ENCODE results near the gene HCN3. TPM values are rescaled to one million over a fixed set of nuclear protein-coding genes. Genes with fewer than 3 reads are reported as not detected.
A peak's percentile ranks its signal among the peaks of the same experiment; 100 is the strongest.
"Not testable (repeated sequence)": the region's sequence is repeated elsewhere in the genome, so short reads cannot be mapped to it uniquely, and the experiment has no call there.

The HCN3 gene
- total RNA-seq = 1 to 10 TPM; 1.3 to 2.3 (median 2.3) TPM

DNA sequence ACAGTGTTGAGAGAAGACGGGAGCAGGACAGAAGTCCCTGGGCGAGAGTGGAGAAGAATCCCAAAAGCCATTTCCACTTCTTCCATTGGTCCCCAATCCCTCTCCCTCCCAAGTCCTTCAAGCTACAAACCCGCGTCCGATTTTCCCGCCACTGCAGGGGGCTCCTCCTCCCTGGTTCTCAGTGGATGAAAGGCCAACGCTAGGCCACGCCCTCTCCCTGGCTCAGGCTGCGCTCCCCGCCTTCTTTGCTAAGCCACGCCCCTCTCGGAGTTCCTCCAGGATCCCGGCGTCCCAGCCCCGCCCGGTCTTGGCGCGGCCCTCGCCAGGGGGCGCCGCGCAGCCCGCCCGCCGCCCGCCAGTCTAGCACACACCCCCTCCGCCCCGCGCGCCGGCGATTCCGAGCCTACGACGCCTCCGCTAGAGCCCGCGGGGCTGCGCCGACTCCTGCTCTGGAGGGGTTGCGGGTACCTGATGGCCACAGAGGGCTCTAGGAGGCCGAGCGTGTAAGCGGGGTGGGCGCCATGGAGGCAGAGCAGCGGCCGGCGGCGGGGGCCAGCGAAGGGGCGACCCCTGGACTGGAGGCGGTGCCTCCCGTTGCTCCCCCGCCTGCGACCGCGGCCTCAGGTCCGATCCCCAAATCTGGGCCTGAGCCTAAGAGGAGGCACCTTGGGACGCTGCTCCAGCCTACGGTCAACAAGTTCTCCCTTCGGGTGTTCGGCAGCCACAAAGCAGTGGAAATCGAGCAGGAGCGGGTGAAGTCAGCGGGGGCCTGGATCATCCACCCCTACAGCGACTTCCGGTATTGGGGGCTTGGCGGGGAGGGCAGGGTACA lies at the start of gene HCN3:
TSS of gene HCN3 (plus strand) at position 394 of the 832 bp plus-strand sequence. CDS start at position 522, 128 bp downstream.
- intact Hi-C loops (cut with DNase I; ENCODE audit: low total_unique reads) = no loop called here
- peak; percentile 95 to 98 for DNase-seq (ENCODE audit: low spot score in 2 of 2)
- Histone ChIP-seq H3K36me3 (no peaks in the 10 kb centered on the region), H3K27ac (peak within 1 kb of the TSS; percentile 60 to 80), H3K9me3 (no peaks in the 10 kb centered on the region), H3K27me3 (no peaks in the 10 kb centered on the region), H3K4me1 (peaks cover 0 to 3% of the 10 kb centered on the region in 2 donors), H3K4me3 (peak within 1 kb of the TSS; percentile 62 to 94 (median 70))
- TF ChIP-seq POLR2AphosphoS5 (IDR thresholded peaks at IDR 0.05) (peak in 1 of 3 donors; percentile 25), POLR2A (IDR thresholded peaks at IDR 0.05) (no peak)
- TF ChIP-seq, protein P1, sequence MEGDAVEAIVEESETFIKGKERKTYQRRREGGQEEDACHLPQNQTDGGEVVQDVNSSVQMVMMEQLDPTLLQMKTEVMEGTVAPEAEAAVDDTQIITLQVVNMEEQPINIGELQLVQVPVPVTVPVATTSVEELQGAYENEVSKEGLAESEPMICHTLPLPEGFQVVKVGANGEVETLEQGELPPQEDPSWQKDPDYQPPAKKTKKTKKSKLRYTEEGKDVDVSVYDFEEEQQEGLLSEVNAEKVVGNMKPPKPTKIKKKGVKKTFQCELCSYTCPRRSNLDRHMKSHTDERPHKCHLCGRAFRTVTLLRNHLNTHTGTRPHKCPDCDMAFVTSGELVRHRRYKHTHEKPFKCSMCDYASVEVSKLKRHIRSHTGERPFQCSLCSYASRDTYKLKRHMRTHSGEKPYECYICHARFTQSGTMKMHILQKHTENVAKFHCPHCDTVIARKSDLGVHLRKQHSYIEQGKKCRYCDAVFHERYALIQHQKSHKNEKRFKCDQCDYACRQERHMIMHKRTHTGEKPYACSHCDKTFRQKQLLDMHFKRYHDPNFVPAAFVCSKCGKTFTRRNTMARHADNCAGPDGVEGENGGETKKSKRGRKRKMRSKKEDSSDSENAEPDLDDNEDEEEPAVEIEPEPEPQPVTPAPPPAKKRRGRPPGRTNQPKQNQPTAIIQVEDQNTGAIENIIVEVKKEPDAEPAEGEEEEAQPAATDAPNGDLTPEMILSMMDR (IDR thresholded peaks at IDR 0.05) = peak in 1 of 3 donors; percentile 39

DNA sequence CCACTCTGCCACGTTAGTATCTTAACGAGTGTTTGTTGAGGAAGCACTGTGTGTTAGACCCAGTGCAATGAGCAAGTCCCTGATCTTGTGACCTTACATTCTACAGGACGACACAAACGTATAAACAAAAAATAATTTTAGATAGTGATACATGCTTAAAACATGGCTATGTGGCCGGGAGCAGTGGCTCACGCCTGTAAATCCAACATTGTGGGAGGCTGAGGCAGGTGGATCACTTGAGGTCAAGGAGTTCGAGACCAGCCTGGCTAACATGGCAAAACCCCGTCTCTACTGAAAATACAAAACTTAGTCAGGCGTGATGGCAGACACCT lies 49.2 kb upstream of the HCN3 start:
- Histone ChIP-seq H3K4me3 (peak overlapping the region; percentile 57 to 75 (median 65)), H3K4me1 (no peaks in the 10 kb centered on the region), H3K27ac (peak overlapping the region; percentile 88 to 89), H3K27me3 (no peaks in the 10 kb centered on the region), H3K36me3 (no peaks in the 10 kb centered on the region), H3K9me3 (no peaks in the 10 kb centered on the region)
- intact Hi-C loops (cut with DNase I; ENCODE audit: low total_unique reads) = no loop called here
- no peak for DNase-seq (ENCODE audit: low spot score in 2 of 2)
- TF ChIP-seq POLR2AphosphoS5 (IDR thresholded peaks at IDR 0.05) (no peak), POLR2A (IDR thresholded peaks at IDR 0.05) (no peak)
- TF ChIP-seq, protein P1 (IDR thresholded peaks at IDR 0.05) = no peak

DNA sequence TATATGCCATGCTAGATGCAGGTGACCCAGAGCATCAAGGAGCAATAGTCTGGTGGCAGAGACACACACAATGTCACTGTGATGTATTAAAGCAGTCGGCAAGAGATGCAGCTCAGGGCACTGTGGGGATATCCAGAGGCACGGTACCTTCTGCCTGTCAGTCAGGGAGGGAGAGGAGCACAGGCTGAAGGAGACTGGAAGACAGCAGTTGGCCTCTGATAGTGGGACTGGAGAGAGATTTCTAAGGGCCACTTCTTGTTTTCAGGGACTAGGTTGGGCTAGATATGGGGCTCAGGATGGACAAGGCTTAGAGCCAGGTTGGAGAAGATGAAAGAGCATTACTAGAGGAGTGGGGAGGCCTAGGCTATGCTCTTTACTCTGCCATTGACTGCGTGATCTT lies 46.0 kb upstream of the HCN3 start:
- H3K27me3 ChIP-seq; H3K4me3 ChIP-seq; H3K9me3 ChIP-seq; H3K4me1 ChIP-seq; DNase-seq (ENCODE audit: low spot score in 2 of 2); intact Hi-C loops (cut with DNase I; ENCODE audit: low total_unique reads); H3K36me3 ChIP-seq: not testable (repeated sequence)
- H3K27ac ChIP-seq = peak overlapping the region; percentile 19 to 50

DNA sequence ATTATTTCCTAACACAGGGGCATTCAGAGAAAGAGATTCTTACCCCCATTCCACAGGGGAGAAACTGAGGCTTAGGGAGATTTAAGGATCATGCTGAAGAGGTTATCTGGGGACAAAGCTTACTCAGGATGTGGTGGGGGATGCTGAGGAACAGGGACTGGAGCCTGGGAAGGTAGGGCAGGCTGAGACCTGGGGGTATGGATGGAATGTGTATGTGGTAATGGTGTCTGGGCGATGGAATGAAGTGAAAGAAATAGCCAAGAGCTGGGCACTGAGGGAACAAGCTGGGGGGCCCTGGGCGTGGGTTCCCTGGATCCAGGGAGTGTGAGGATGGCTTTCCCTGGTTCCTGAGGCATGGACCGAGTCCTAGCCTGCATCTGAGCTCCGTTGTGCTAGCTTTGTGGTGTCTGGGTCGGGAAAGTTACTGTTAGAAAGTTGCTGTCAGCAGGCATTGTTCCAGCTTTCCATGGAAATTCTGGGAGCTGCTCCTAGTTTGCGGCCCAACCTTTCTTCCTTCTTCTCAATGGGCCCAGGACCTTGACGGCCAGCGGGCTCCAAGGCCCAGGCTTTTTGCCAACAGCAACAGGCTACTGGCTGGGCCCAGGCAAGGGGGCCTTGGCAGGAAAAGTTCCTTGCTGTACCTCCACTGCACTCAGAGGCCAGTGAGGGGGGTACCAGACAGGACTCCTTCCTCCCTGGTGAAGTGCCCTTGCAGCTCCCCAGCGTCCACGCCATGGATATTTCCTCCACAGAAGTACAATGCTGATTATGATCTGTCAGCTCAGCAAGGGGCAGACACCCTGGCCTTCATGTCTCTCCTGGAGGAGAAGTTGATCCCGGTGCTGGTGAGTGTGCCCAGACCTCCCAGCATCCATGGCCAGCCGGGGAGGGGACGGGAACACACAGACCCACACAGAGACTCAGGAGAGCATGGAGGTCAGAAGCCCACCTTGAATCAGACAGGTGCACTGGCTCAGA lies 45.0 kb upstream of the HCN3 start:
- H3K4me1 ChIP-seq; H3K9me3 ChIP-seq; H3K36me3 ChIP-seq; DNase-seq (ENCODE audit: low spot score in 2 of 2); intact Hi-C loops (cut with DNase I; ENCODE audit: low total_unique reads); H3K27me3 ChIP-seq; H3K4me3 ChIP-seq: not testable (repeated sequence)
- peak overlapping the region; percentile 50 to 72 for H3K27ac ChIP-seq

DNA sequence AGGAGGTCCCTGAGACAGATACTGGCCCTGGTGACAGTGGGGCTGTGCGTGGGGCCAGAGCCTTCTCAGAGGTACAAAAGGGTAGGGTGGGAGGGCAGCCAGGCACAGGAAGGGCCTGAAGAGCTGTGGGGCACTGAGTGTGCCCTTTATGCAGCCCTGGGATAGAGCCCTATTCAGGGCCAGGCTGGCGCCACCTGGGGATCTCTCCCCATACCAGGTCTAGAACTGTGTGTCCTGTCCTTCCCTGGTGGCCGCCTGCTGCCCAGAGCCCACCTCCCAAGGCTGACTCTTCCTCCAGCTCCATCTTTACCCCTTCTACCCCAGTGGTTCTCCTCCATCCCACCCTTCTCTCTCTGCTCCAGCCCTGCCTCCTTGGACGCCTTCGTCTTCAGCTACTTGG lies 43.8 kb upstream of the HCN3 start:
- intact Hi-C loops (cut with DNase I; ENCODE audit: low total_unique reads); H3K9me3 ChIP-seq; DNase-seq (ENCODE audit: low spot score in 2 of 2); H3K27me3 ChIP-seq; H3K4me3 ChIP-seq; H3K27ac ChIP-seq; H3K36me3 ChIP-seq; H3K4me1 ChIP-seq: not testable (repeated sequence)

DNA sequence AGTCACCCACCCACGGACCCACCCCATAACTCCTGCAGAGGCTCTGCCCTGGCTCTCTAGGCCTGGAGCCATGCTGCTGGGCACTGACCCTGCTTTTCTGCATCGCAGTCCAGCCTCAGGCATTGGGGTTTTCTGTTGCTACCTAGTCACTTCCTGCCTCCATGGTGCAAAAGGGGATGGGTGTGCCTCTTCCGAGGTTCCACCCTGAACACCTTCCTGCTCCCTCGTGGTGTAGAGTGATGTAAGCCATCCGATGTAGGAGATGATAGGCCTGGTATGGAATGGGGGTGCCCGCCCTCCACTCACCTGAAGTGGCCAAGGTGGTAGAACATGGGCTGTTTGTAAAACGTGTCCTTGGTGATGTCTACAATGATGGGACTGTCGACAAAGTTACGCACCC lies 41.9 kb upstream of the HCN3 start:
- H3K4me1 ChIP-seq; H3K4me3 ChIP-seq; intact Hi-C loops (cut with DNase I; ENCODE audit: low total_unique reads); H3K27ac ChIP-seq; H3K9me3 ChIP-seq; H3K27me3 ChIP-seq; DNase-seq (ENCODE audit: low spot score in 2 of 2); H3K36me3 ChIP-seq: not testable (repeated sequence)

DNA sequence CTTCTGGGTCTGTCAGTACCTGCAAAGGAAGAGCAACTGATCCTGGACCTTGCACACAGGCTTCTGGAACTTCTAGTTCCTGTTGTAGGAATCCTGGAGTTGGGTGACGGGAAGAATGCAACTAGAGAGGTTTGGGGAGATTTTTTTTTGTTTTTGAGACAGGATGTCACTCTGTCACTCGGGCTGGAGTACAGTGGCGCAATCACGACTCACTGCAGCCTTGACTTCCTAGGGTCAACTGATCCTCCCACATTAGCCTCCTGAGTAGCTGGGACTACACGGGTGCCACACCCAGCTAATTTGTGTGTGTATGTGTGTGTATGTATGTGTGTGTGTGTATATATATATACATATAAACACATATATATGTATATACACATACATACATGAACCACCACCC lies 40.8 kb upstream of the HCN3 start:
- TF ChIP-seq POLR2AphosphoS5 (IDR thresholded peaks at IDR 0.05) = no peak
- TF ChIP-seq, protein P1 (IDR thresholded peaks at IDR 0.05) = no peak
- TF ChIP-seq POLR2A (IDR thresholded peaks at IDR 0.05) = no peak
- intact Hi-C loops (cut with DNase I; ENCODE audit: low total_unique reads) = no loop called here
- H3K4me1 ChIP-seq = no peaks in the 10 kb centered on the region
- no peaks in the 10 kb centered on the region for H3K27me3 ChIP-seq
- no peak overlapping the region for H3K4me3 ChIP-seq
- no peak overlapping the region for H3K27ac ChIP-seq
- DNase-seq (ENCODE audit: low spot score in 2 of 2) = no peak
- H3K9me3 ChIP-seq = no peaks in the 10 kb centered on the region
- H3K36me3 ChIP-seq = no peaks in the 10 kb centered on the region
